Sciatic nerve (tissue), 2 donors: ENCODE measurements around the gene RNF123. TPM values are rescaled to one million over a fixed set of nuclear protein-coding genes. Genes with fewer than 3 reads are reported as not detected.
A peak's percentile ranks its signal among the peaks of the same experiment; 100 is the strongest.

Source experiments
- ATAC-seq: fragments of 200-7000 bp; cut with Tn5 transposase; one replicate; pipeline ENCODE4 v1.9.1; 2020; ENCODE audit warnings: mild to moderate bottlenecking, moderate library complexity
- DNase-seq: peaks from one replicate; pipeline ENCODE4 v3.0.0-alpha.2; 2020; ENCODE audit warnings: low spot score
- intact Hi-C: fragments of 100-400 bp; cut with DNase I; formaldehyde crosslinking; loops from one replicate; pipeline ENCODE4 v1.14.2; 2022
- total RNA-seq: library from RNA; stranded (reverse); fragmentation: NEBNext Ultra II Directional; extraction: Animal tissue kit (Norgen Biotek cat#: 25700); gene quantifications from one replicate; pipeline ENCODE4 v1.2.1, GENCODE V29; 2021
- donor health status: DM: no; HTN: no; CAD: no.
- donor health status: DM: no; HTN: no; CAD: no.

Gene RNF123
- 37.9 TPM for total RNA-seq

GRCh38 chr3:49689046-49689907 is at the start of gene RNF123, which contains the start of gene MST1:
TSS of gene RNF123 (plus strand) at chr3:49689557. CDS start at chr3:49691166, 1,609 bp downstream.
TSS of gene MST1 (minus strand) at chr3:49689474. CDS start at chr3:49688691, 783 bp downstream.
- ATAC-seq, result peak; percentile 89
- DNase-seq, result peak; percentile 94
- intact Hi-C loops, result no loop called here

GRCh38 chr3:49641292-49641691 is 48.1 kb upstream of the RNF123 start:
- DNase-seq (no peak), ATAC-seq (no peak)
- intact Hi-C loops, result no loop called here

- DNase-seq (no peak), ATAC-seq (no peak)
- intact Hi-C loops, result no loop called here
These were observed 47.2 kb upstream of the RNF123 start for GRCh38 chr3:49641921-49642707.

- no peak for DNase-seq
- intact Hi-C loops, result no loop called here
- ATAC-seq, result no peak
These were observed 46.6 kb upstream of the RNF123 start for GRCh38 chr3:49642708-49643145.

GRCh38 chr3:49644684-49645083 is 44.7 kb upstream of the RNF123 start:
- intact Hi-C loops, result no loop called here
- ATAC-seq (peak; percentile 29), DNase-seq (no peak)

GRCh38 chr3:49646236-49646635 is 43.1 kb upstream of the RNF123 start:
- ATAC-seq (no peak), DNase-seq (no peak)
- intact Hi-C loops, result loop anchor here (2.0 kb wide), 1 partner anchor 19 kb away; no protein-coding TSS in a partner anchor

- intact Hi-C loops, result loop anchor here (2.0 kb wide), 1 partner anchor 21 kb away; no protein-coding TSS in a partner anchor
- no peak for DNase-seq
- ATAC-seq, result no peak
These were observed 41.6 kb upstream of the RNF123 start for GRCh38 chr3:49647741-49648140.

- DNase-seq (no peak), ATAC-seq (no peak)
- intact Hi-C loops, result no loop called here
These were observed 40.9 kb upstream of the RNF123 start for GRCh38 chr3:49648354-49649019.

GRCh38 chr3:49649576-49649975 is 39.8 kb upstream of the RNF123 start:
- intact Hi-C loops, result no loop called here
- DNase-seq, result no peak
- ATAC-seq, result no peak

- ATAC-seq (no peak), DNase-seq (no peak)
- intact Hi-C loops, result no loop called here
These were observed 39.2 kb upstream of the RNF123 start for GRCh38 chr3:49650177-49650576.

GRCh38 chr3:49650637-49651036 is 38.7 kb upstream of the RNF123 start:
- ATAC-seq (no peak), DNase-seq (no peak)
- intact Hi-C loops, result no loop called here

- intact Hi-C loops, result no loop called here
- no peak for ATAC-seq
- no peak for DNase-seq
These were observed 37.0 kb upstream of the RNF123 start for GRCh38 chr3:49652218-49652902.

GRCh38 chr3:49652903-49653415 is 36.4 kb upstream of the RNF123 start:
- no peak for ATAC-seq
- intact Hi-C loops, result no loop called here
- DNase-seq, result no peak

GRCh38 chr3:49653621-49654020 is 35.7 kb upstream of the RNF123 start:
- ATAC-seq (no peak), DNase-seq (no peak)
- intact Hi-C loops, result no loop called here

- intact Hi-C loops, result no loop called here
- no peak for ATAC-seq
- DNase-seq, result no peak
These were observed 35.1 kb upstream of the RNF123 start for GRCh38 chr3:49654176-49654825.

- intact Hi-C loops, result no loop called here
- no peak for ATAC-seq
- DNase-seq, result no peak
These were observed 34.3 kb upstream of the RNF123 start for GRCh38 chr3:49654955-49655556.

GRCh38 chr3:49655731-49656285 is 33.5 kb upstream of the RNF123 start:
- intact Hi-C loops, result no loop called here
- ATAC-seq, result no peak
- no peak for DNase-seq
